Aorta (tissue), 5 donors: ENCODE results near the gene RBM4B. TPM values are rescaled to one million over a fixed set of nuclear protein-coding genes. Genes with fewer than 3 reads are reported as not detected.
A peak's percentile ranks its signal among the peaks of the same experiment; 100 is the strongest.

Experiments used
- ATAC-seq: fragments of 200-7000 bp; cut with Tn5 transposase; one replicate; pipeline ENCODE4 v1.9.1; 2022; ENCODE audit warnings: moderate library complexity; ENCODE audit not compliant: low FRiP score
- DNase-seq, 2 donors: peaks; one replicate each; pipeline ENCODE4 v3.0.0-alpha.2; 2020
- H3K27ac ChIP-seq, 2 donors: one replicate each; pipeline ENCODE4 v1.5.1; 2013; ENCODE audit warnings: low read length in 2 of 2, mild to moderate bottlenecking in 2 of 2, moderate library complexity in 2 of 2, control low read depth in 1 of 2, inconsistent platforms in 1 of 2, low read depth in 1 of 2
- H3K27me3 ChIP-seq, 2 donors: one replicate each; pipeline ENCODE4 v1.6.1; 2013; ENCODE audit warnings: control low read depth in 1 of 2, low read length in 1 of 2, mild to moderate bottlenecking in 1 of 2, moderate library complexity in 1 of 2; ENCODE audit not compliant: insufficient read depth in 2 of 2, control insufficient read depth in 1 of 2
- H3K36me3 ChIP-seq, 2 donors: one replicate each; pipeline ENCODE4 v1.6.1; 2013; ENCODE audit warnings: control low read depth in 1 of 2, low read length in 1 of 2, mild to moderate bottlenecking in 1 of 2; ENCODE audit not compliant: insufficient read depth in 2 of 2, control insufficient read depth in 1 of 2
- H3K4me1 ChIP-seq, 2 donors: one replicate each; pipeline ENCODE4 v1.6.1; 2013; ENCODE audit warnings: low read length in 2 of 2, control low read depth in 1 of 2, mild to moderate bottlenecking in 1 of 2, moderate library complexity in 1 of 2; ENCODE audit not compliant: insufficient read depth in 2 of 2, control insufficient read depth in 1 of 2
- H3K4me3 ChIP-seq, 2 donors: one replicate each; pipeline ENCODE4 v1.5.1; 2013; ENCODE audit warnings: low read length in 2 of 2, control low read depth in 1 of 2, mild to moderate bottlenecking in 1 of 2
- H3K9me3 ChIP-seq: one replicate; pipeline ENCODE4 v1.6.1; 2013; ENCODE audit warnings: mild to moderate bottlenecking, low read length; ENCODE audit not compliant: control insufficient read depth
- WGBS, 2 donors: extraction: QIAGEN DNeasy Blood & Tissue Kit; methylation state at CpG; one replicate each; pipeline ENCODE4 v1.1.7; 2013; 5-methylcytosine and 5-hydroxymethylcytosine counted together
- intact Hi-C, 2 donors: fragments of 100-400 bp; cut with DNase I; formaldehyde crosslinking; loops; one replicate each; pipeline versions ENCODE4 v1.14.2 to v1.15.0; 2022
- polyA plus RNA-seq, 2 donors: library from polyadenylated mRNA; stranded (reverse); fragments of 200-250 nt; gene quantifications; one replicate each; pipeline ENCODE4 v1.2.3, GENCODE V29; 2013
- total RNA-seq, 2 donors: library from RNA; stranded (reverse); fragmentation: NEBNext Ultra II Directional; extraction: Animal tissue kit (Norgen Biotek cat#: 25700); gene quantifications; one replicate each; pipeline ENCODE4 v1.2.1, GENCODE V29; 2021
- donor health status: healthy with polysubstance abuse.
- donor health status: Bipolar disorder and iron deficiency.
- donor health status: DM: no; HTN: no; CAD: no.
- donor health status: DM: no; HTN: no; CAD: no.
- donor health status: DM: yes; HTN: yes; CAD: no.

The RBM4B gene
- total and polyA plus RNA-seq, 4 donors: 7.3 to 16.5 (median 10.8) TPM

GRCh38 chr11:66700742-66701141 is 23.1 kb upstream of the RBM4B start:
- Histone ChIP-seq H3K9me3 (no peaks in the 10 kb centered on the region), H3K27me3 (no peaks in the 10 kb centered on the region), H3K4me1 (no peaks in the 10 kb centered on the region), H3K36me3 (no peaks in the 10 kb centered on the region), H3K27ac (no peak overlapping the region), H3K4me3 (no peak overlapping the region)
- WGBS, 2 donors: 97 to 98% methylated on average over 26 to 27 of the region's 27 CpGs
- intact Hi-C loops: no loop called here
- ATAC-seq (no peak), DNase-seq (no peak)

- Histone ChIP-seq H3K4me1 (no peaks in the 10 kb centered on the region), H3K27ac (no peak overlapping the region), H3K36me3 (no peaks in the 10 kb centered on the region), H3K9me3 (no peaks in the 10 kb centered on the region), H3K4me3 (no peak overlapping the region), H3K27me3 (no peaks in the 10 kb centered on the region)
- no peak for DNase-seq
- 96 to 98% methylated on average over 15 of the region's 15 CpGs for WGBS, 2 donors
- intact Hi-C loops: no loop called here
- ATAC-seq: no peak
These were observed 22.6 kb upstream of the RBM4B start for GRCh38 chr11:66700337-66700736.

GRCh38 chr11:66698491-66698890 is 20.8 kb upstream of the RBM4B start:
- H3K36me3 ChIP-seq: no peaks in the 10 kb centered on the region
- H3K27ac ChIP-seq: no peak overlapping the region
- no peaks in the 10 kb centered on the region for H3K4me1 ChIP-seq
- no peak for ATAC-seq
- intact Hi-C loops: no loop called here
- no peak overlapping the region for H3K4me3 ChIP-seq
- H3K9me3 ChIP-seq: no peaks in the 10 kb centered on the region
- 94 to 95% methylated on average over 9 of the region's 9 CpGs for WGBS, 2 donors
- DNase-seq: no peak
- no peaks in the 10 kb centered on the region for H3K27me3 ChIP-seq

GRCh38 chr11:66697988-66698387 is 20.3 kb upstream of the RBM4B start:
- Histone ChIP-seq H3K4me1 (no peaks in the 10 kb centered on the region), H3K27me3 (no peaks in the 10 kb centered on the region), H3K9me3 (no peaks in the 10 kb centered on the region), H3K4me3 (no peak overlapping the region), H3K27ac (no peak overlapping the region), H3K36me3 (no peaks in the 10 kb centered on the region)
- no peak for ATAC-seq
- no peak for DNase-seq
- 95 to 96% methylated on average over 6 of the region's 6 CpGs for WGBS, 2 donors
- intact Hi-C loops: no loop called here

- whole genome bisulfite sequencing, 2 donors: 86 to 92% methylated on average over 9 of the region's 9 CpGs
- ATAC-seq (no peak), DNase-seq (no peak)
- Histone ChIP-seq H3K27ac (no peak overlapping the region), H3K4me3 (no peak overlapping the region), H3K9me3 (no peaks in the 10 kb centered on the region), H3K36me3 (no peaks in the 10 kb centered on the region), H3K27me3 (no peaks in the 10 kb centered on the region), H3K4me1 (no peaks in the 10 kb centered on the region)
- intact Hi-C loops: no loop called here
These were observed 18.5 kb upstream of the RBM4B start for GRCh38 chr11:66696146-66696545.

- peak; percentile 93 to 94 for DNase-seq
- Histone ChIP-seq H3K27me3 (no peaks in the 10 kb centered on the region), H3K27ac (no peak overlapping the region), H3K9me3 (no peaks in the 10 kb centered on the region), H3K36me3 (no peaks in the 10 kb centered on the region), H3K4me3 (no peak overlapping the region), H3K4me1 (no peaks in the 10 kb centered on the region)
- intact Hi-C loops: loop anchor here (1.0 to 5.0 kb wide), 3 partner anchors 140 to 188 kb away; no protein-coding TSS in a partner anchor
- peak; percentile 87 for ATAC-seq
- WGBS, 2 donors: 15 to 16% methylated on average over 6 of the region's 6 CpGs
These were observed 17.1 kb upstream of the RBM4B start for GRCh38 chr11:66694732-66695207.

- Histone ChIP-seq H3K27me3 (no peaks in the 10 kb centered on the region), H3K36me3 (no peaks in the 10 kb centered on the region), H3K4me1 (no peaks in the 10 kb centered on the region), H3K27ac (no peak overlapping the region), H3K4me3 (no peak overlapping the region), H3K9me3 (no peaks in the 10 kb centered on the region)
- peak in 1 of 2 donors; percentile 42 for DNase-seq
- WGBS, 2 donors: 83 to 85% methylated on average over 9 to 13 of the region's 13 CpGs
- intact Hi-C loops: loop anchor here (1.0 to 5.0 kb wide), 3 partner anchors 140 to 188 kb away; no protein-coding TSS in a partner anchor
- ATAC-seq: no peak
These were observed 16.3 kb upstream of the RBM4B start for GRCh38 chr11:66694056-66694410.

GRCh38 chr11:66693356-66694055 is 15.8 kb upstream of the RBM4B start:
- no peaks in the 10 kb centered on the region for H3K9me3 ChIP-seq
- DNase-seq: no peak
- no peaks in the 10 kb centered on the region for H3K4me1 ChIP-seq
- H3K27ac ChIP-seq: no peak overlapping the region
- 94 to 98% methylated on average over 15 of the region's 15 CpGs for WGBS, 2 donors
- no peaks in the 10 kb centered on the region for H3K27me3 ChIP-seq
- intact Hi-C loops: loop anchor here (1.0 to 5.0 kb wide), 3 partner anchors 141 to 189 kb away; no protein-coding TSS in a partner anchor
- no peak for ATAC-seq
- no peak overlapping the region for H3K4me3 ChIP-seq
- no peaks in the 10 kb centered on the region for H3K36me3 ChIP-seq

- peak in 1 of 2 donors; percentile 33 for DNase-seq
- no peak overlapping the region for H3K4me3 ChIP-seq
- intact Hi-C loops: loop anchor here in 1 of 2 donors (5.0 kb wide), 1 partner anchor 189 kb away; no protein-coding TSS in a partner anchor
- ATAC-seq: no peak
- H3K9me3 ChIP-seq: no peaks in the 10 kb centered on the region
- H3K36me3 ChIP-seq: no peaks in the 10 kb centered on the region
- no peaks in the 10 kb centered on the region for H3K4me1 ChIP-seq
- no peak overlapping the region for H3K27ac ChIP-seq
- 92 to 93% methylated on average over 20 of the region's 20 CpGs for WGBS, 2 donors
- no peaks in the 10 kb centered on the region for H3K27me3 ChIP-seq
These were observed 15.2 kb upstream of the RBM4B start for GRCh38 chr11:66692871-66693331.
